PC-9 (cell line): Measurements from ENCODE around the gene EDN1. TPM values are rescaled to one million over a fixed set of nuclear protein-coding genes. Genes with fewer than 3 reads are reported as not detected.

Source experiments
- BruUV-seq: library from RNA; stranded (reverse); fragments of 400-500 nt; replicated peaks from 2 replicates; lab custom pipeline; 2021; lab: Mats Ljungman, UMichigan
- CTCF ChIA-PET: fragments of 300-600 bp; sonication (Branson Sonifier 250); formaldehyde crosslinking; loops from one replicate; lab custom pipeline; 2022; ENCODE audit warnings: antibody characterized with exemption; lab: Charles Lee
- POLR2A ChIA-PET: fragments of 300-600 bp; sonication (Branson Sonifier 250); formaldehyde crosslinking; loops from one replicate; lab custom pipeline; 2022; ENCODE audit warnings: antibody characterized with exemption; ENCODE audit not compliant: unreplicated experiment; lab: Charles Lee
- DNase-seq, 2 experiments: peaks; one replicate each; pipeline versions ENCODE4 v3.0.0 to v3.0.0-alpha.2; 2015 to 2022; ENCODE audit warnings: mixed read lengths in 1 of 2
- H2AFZ ChIP-seq: fragments of 200-600 bp; sonication (generic); 2 replicates; pipeline ENCODE4 v1.8.1; 2017; ENCODE audit warnings: antibody characterized with exemption
- H3F3A ChIP-seq: fragments of 200-600 bp; sonication (generic); 2 replicates; pipeline ENCODE4 v1.8.1; 2017; ENCODE audit warnings: antibody characterized with exemption, mild to moderate bottlenecking, low read depth; ENCODE audit not compliant: insufficient read depth
- H3K27ac ChIP-seq: fragments of 200-600 bp; sonication (generic); 2 replicates; pipeline ENCODE4 v1.6.1; 2016; ENCODE audit warnings: mixed run types
- H3K27me3 ChIP-seq: fragments of 200-600 bp; sonication (generic); 2 replicates; pipeline ENCODE4 v1.6.1; 2016; ENCODE audit warnings: low read depth, mixed run types; ENCODE audit not compliant: insufficient read depth
- H3K36me3 ChIP-seq: fragments of 200-600 bp; sonication (generic); 2 replicates; pipeline ENCODE4 v1.6.1; 2016; ENCODE audit warnings: low read depth, mixed run types
- H3K4me1 ChIP-seq: fragments of 200-600 bp; sonication (generic); replicated peaks from 2 replicates; pipeline ENCODE4 v1.6.1; 2016; ENCODE audit warnings: mixed run types; ENCODE audit not compliant: insufficient read depth
- H3K4me2 ChIP-seq: fragments of 200-600 bp; sonication (generic); 2 replicates; pipeline ENCODE4 v1.6.1; 2017; ENCODE audit warnings: mixed run types
- H3K4me3 ChIP-seq: fragments of 200-600 bp; sonication (generic); 2 replicates; pipeline ENCODE4 v1.6.1; 2016; ENCODE audit warnings: mixed run types
- H3K79me2 ChIP-seq: fragments of 200-600 bp; sonication (generic); 2 replicates; pipeline ENCODE4 v1.6.1; 2017; ENCODE audit warnings: low read depth, mixed run types
- H3K9me2 ChIP-seq: fragments of 200-600 bp; sonication (generic); 2 replicates; pipeline ENCODE4 v1.8.1; 2017; ENCODE audit warnings: mild to moderate bottlenecking; ENCODE audit not compliant: insufficient read depth
- H3K9me3 ChIP-seq: fragments of 200-600 bp; sonication (generic); 2 replicates; pipeline ENCODE4 v1.8.1; 2016; ENCODE audit warnings: low read depth; ENCODE audit not compliant: insufficient read depth
- H4K20me1 ChIP-seq: fragments of 200-600 bp; sonication (generic); 2 replicates; pipeline ENCODE4 v1.8.1; 2017; ENCODE audit not compliant: insufficient read depth
- CTCF ChIP-seq: fragments of 200-600 bp; sonication (generic); conservative IDR thresholded peaks from 2 replicates; pipeline ENCODE4 v1.6.1; 2017; ENCODE audit warnings: mixed run types, antibody characterized with exemption, mild to moderate bottlenecking, moderate library complexity
- EZH2 ChIP-seq: fragments of 200-600 bp; sonication (generic); IDR thresholded peaks from 2 replicates; pipeline ENCODE4 v1.8.0; 2017; ENCODE audit warnings: antibody characterized with exemption, low read depth
- intact Hi-C: fragments of 100-400 bp; cut with micrococcal nuclease; formaldehyde crosslinking; loops from one replicate; pipeline ENCODE4 v1.10.0; 2022; ENCODE audit not compliant: unreplicated experiment
- total RNA-seq: library from RNA; stranded (reverse); gene quantifications from 2 replicates; pipeline ENCODE4 v1.2.3, GENCODE V29; 2021

The EDN1 gene
- total RNA-seq, 1 experiment from 2014 or later: 3.3 TPM

- TF ChIP-seq EZH2 (no peak), CTCF (no peak)
- H3K79me2 ChIP-seq: no peaks in the 10 kb centered on the region
- intact Hi-C loops: no loop called here
- peaks cover 5% of the 10 kb centered on the region for H3F3A ChIP-seq
- 0 out of 2 replicates have a peak overlapping the region, but pooled peaks have one; percentile 61 for H3K27ac ChIP-seq
- H2AFZ ChIP-seq: no peak overlapping the region
- ChIA-PET POLR2A (no interaction called here), CTCF (no interaction called here)
- H3K4me2 ChIP-seq: no peak overlapping the region
- H4K20me1 ChIP-seq: no peaks in the 10 kb centered on the region
- peak in 1 of 2 experiments; percentile 63 for DNase-seq
- no peaks in the 10 kb centered on the region for H3K27me3 ChIP-seq
- H3K4me1 ChIP-seq: peaks cover 40% of the 10 kb centered on the region
- BruUV-seq: no TSS peak
- H3K9me2 ChIP-seq: no peaks in the 10 kb centered on the region; the same call in 1 of the 2 replicates
- no peaks in the 10 kb centered on the region; the same call in 1 of the 2 replicates for H3K9me3 ChIP-seq
- H3K36me3 ChIP-seq: no peaks in the 10 kb centered on the region
- H3K4me3 ChIP-seq: no peak overlapping the region
Measured at GRCh38 chr6:12336121-12336971, 46.2 kb downstream of the EDN1 start.

GRCh38 chr6:12339022-12339421, 48.9 kb downstream of the EDN1 start:
- Histone ChIP-seq H3K4me2 (no peak overlapping the region), H3K27me3 (no peaks in the 10 kb centered on the region), H4K20me1 (no peaks in the 10 kb centered on the region), H2AFZ (no peak overlapping the region), H3K9me2 (no peaks in the 10 kb centered on the region; the same call in 1 of the 2 replicates), H3F3A (peaks cover 25% of the 10 kb centered on the region), H3K27ac (no peak overlapping the region), H3K4me1 (peaks cover 49% of the 10 kb centered on the region), H3K9me3 (no peaks in the 10 kb centered on the region; the same call in 1 of the 2 replicates), H3K36me3 (no peaks in the 10 kb centered on the region), H3K79me2 (no peaks in the 10 kb centered on the region), H3K4me3 (no peak overlapping the region)
- intact Hi-C loops: no loop called here
- ChIA-PET CTCF (no interaction called here), POLR2A (no interaction called here)
- no TSS peak for BruUV-seq
- no peak for DNase-seq
- TF ChIP-seq CTCF (no peak), EZH2 (no peak)

GRCh38 chr6:12339808-12340487, 49.8 kb downstream of the EDN1 start:
- Histone ChIP-seq H3K79me2 (no peaks in the 10 kb centered on the region), H3K9me3 (no peaks in the 10 kb centered on the region; the same call in 1 of the 2 replicates), H3K4me2 (no peak overlapping the region), H3K36me3 (no peaks in the 10 kb centered on the region), H3K4me3 (no peak overlapping the region), H3K27me3 (no peaks in the 10 kb centered on the region), H3K9me2 (no peaks in the 10 kb centered on the region; the same call in 1 of the 2 replicates), H3K27ac (no peak overlapping the region), H3F3A (peaks cover 21% of the 10 kb centered on the region), H4K20me1 (no peaks in the 10 kb centered on the region), H2AFZ (no peak overlapping the region), H3K4me1 (peaks cover 44% of the 10 kb centered on the region)
- no TSS peak for BruUV-seq
- no peak for TF ChIP-seq CTCF
- no peak for TF ChIP-seq EZH2
- DNase-seq: no peak
- intact Hi-C loops: no loop called here
- CTCF ChIA-PET: no interaction called here
- POLR2A ChIA-PET: no interaction called here
